ENCODE results near the gene DDX56. TPM values are rescaled to one million over a fixed set of nuclear protein-coding genes. Genes with fewer than 3 reads are reported as not detected.

Gene DDX56
- total and polyA plus RNA-seq, 2 of the 4 experiments (the other 2 are of a cell fraction): 59.4 to 67.7 TPM

GRCh38 chr7:44517175-44517574 is 56.5 kb downstream of the DDX56 start:
- TF ChIP-seq BHLHE40 (IDR thresholded peaks at IDR 0.05; ENCODE audit: low read depth, low read length) (no peak), USF2 (IDR thresholded peaks at IDR 0.05; ENCODE audit: low read depth, low read length) (no peak), FOS (IDR thresholded peaks at IDR 0.05; ENCODE audit: low read depth, low read length) (no peak), MAZ (IDR thresholded peaks at IDR 0.05; ENCODE audit: borderline replicate concordance, low read depth, low read length) (no peak)
- no peak overlapping the region for H2BK5ac ChIP-seq (ENCODE audit: low read depth, low read length, poor library complexity, severe bottlenecking)
- no peak for ATAC-seq (ENCODE audit: low read depth)
- H3K27ac ChIP-seq (ENCODE audit: insufficient read depth, low read length): no peak overlapping the region
- DNase-seq: no peak
- H4K91ac ChIP-seq (ENCODE audit: insufficient read depth, low read depth, low read length): no peak overlapping the region
- dilution Hi-C loops (cut with HindIII; ENCODE audit: low sequenced_read_pairs, unreplicated experiment): no loop called here
- H3K36me3 ChIP-seq (ENCODE audit: control insufficient read depth, insufficient read depth, low read length): no peaks in the 10 kb centered on the region
- H4K8ac ChIP-seq (ENCODE audit: low read depth in 2 of 2, low read length in 2 of 2): no peak overlapping the region
- H3K9me3 ChIP-seq (ENCODE audit: control insufficient read depth, insufficient read depth, low read length): no peaks in the 10 kb centered on the region
- no peak overlapping the region for H3K14ac ChIP-seq (replicated peaks; ENCODE audit: low read depth, low read length)
- no peak overlapping the region for H3K9ac ChIP-seq (ENCODE audit: low read depth, low read length)
- H2AK5ac ChIP-seq (ENCODE audit: low read depth, low read length): no peak overlapping the region
- WGBS, 2 experiments (ENCODE audit: extremely low coverage in 2 of 2, insufficient read length in 1 of 2): 71% methylated on average over 2 of the region's 8 CpGs; no CpG with 5 or more reads in 1 of the 2 experiments
- H2AFZ ChIP-seq (replicated peaks; ENCODE audit: low read length, poor library complexity): no peak overlapping the region
- H4K5ac ChIP-seq (ENCODE audit: low read depth, low read length): no peak overlapping the region
- no peak overlapping the region for H3K4me3 ChIP-seq (ENCODE audit: insufficient read depth, low read depth, low read length)
- no peak overlapping the region for H2BK20ac ChIP-seq (ENCODE audit: low read depth, low read length)
- no peaks in the 10 kb centered on the region for H3K4me1 ChIP-seq (ENCODE audit: control insufficient read depth, insufficient read depth, low read length)
- ChIA-PET CTCF (interaction anchor here (0.6 to 0.9 kb wide), 2 partner anchors 17 to 18 kb away, joined by 3 to 4 read pairs; no protein-coding TSS in a partner anchor), POLR2A (ENCODE audit: unreplicated experiment) (no interaction called here)
- no peak overlapping the region for H3K4me2 ChIP-seq (ENCODE audit: low read depth, low read length)
- BruUV-seq (replicated peaks): no TSS peak
- no peak overlapping the region for H3K4ac ChIP-seq (ENCODE audit: low read depth, low read length)
- H3K18ac ChIP-seq (ENCODE audit: low read depth, low read length): no peak overlapping the region
- peaks cover 26% of the 10 kb centered on the region for H3K27me3 ChIP-seq (ENCODE audit: control insufficient read depth, insufficient read depth, low read length)
- H3K79me1 ChIP-seq (ENCODE audit: low read depth in 1 of 2, low read length in 2 of 2): no peaks in the 10 kb centered on the region
- intact Hi-C loops (cut with micrococcal nuclease): no loop called here
- H3K9me1 ChIP-seq (ENCODE audit: insufficient read depth, low read length): no peaks in the 10 kb centered on the region; the same call in 1 of the 2 replicates
- H3K56ac ChIP-seq (ENCODE audit: extremely low read depth, insufficient read depth, low read length): no peak overlapping the region
- H2AK9ac ChIP-seq (replicated peaks; ENCODE audit: low read depth, low read length, poor library complexity): no peak overlapping the region
- no peak overlapping the region for H3K23ac ChIP-seq (ENCODE audit: low read depth, low read length)
- no peak overlapping the region for H2BK120ac ChIP-seq (ENCODE audit: low read depth, low read length)
- in situ Hi-C loops (cut with MboI; ENCODE audit: low sequenced_read_pairs): no loop called here
- H4K20me1 ChIP-seq (ENCODE audit: insufficient read depth, low read length): no peaks in the 10 kb centered on the region
- no peak overlapping the region for H2BK15ac ChIP-seq (ENCODE audit: low read depth, low read length)

Other genes starting within 250 kb of the DDX56 start
- 0.18 and 0.28 TPM in 2 replicates for gene CAMK2B, start 248.3 kb downstream of the DDX56 start, total RNA-seq (2012; rRNA removed)
- 0.14 and 0.36 TPM in 2 replicates for gene CAMK2B, start 248.3 kb downstream of the DDX56 start, polyA plus RNA-seq (2012; rRNA removed)
- 58.3 and 76.0 TPM in 2 replicates for gene NUDCD3, start 83.2 kb downstream of the DDX56 start, total RNA-seq (2012; rRNA removed)
- 37.0 and 49.5 TPM in 2 replicates for gene NUDCD3, start 83.2 kb downstream of the DDX56 start, polyA plus RNA-seq (2012; rRNA removed)
- not detected in 2 replicates for gene NPC1L1, start 32.6 kb downstream of the DDX56 start, total RNA-seq (2012; rRNA removed)
- 0.03 and 0.07 TPM in 2 replicates for gene NPC1L1, start 32.6 kb downstream of the DDX56 start, polyA plus RNA-seq (2012; rRNA removed)
- 68.0 and 92.7 TPM in 2 replicates for gene TMED4, start 8.3 kb upstream of the DDX56 start, total RNA-seq (2012; rRNA removed)
- 57.3 and 58.6 TPM in 2 replicates for gene TMED4, start 8.3 kb upstream of the DDX56 start, polyA plus RNA-seq (2012; rRNA removed)
- gene OGDH, start 32.7 kb upstream of the DDX56 start, total RNA-seq (2012; rRNA removed): 52.8 and 56.5 TPM in 2 replicates
- 47.4 and 47.5 TPM in 2 replicates for gene OGDH, start 32.7 kb upstream of the DDX56 start, polyA plus RNA-seq (2012; rRNA removed)
- 2.8 and 3.0 TPM in 2 replicates for gene ZMIZ2, start 174.9 kb upstream of the DDX56 start, total RNA-seq (2012; rRNA removed)
- 22.9 and 24.0 TPM in 2 replicates for gene ZMIZ2, start 174.9 kb upstream of the DDX56 start, polyA plus RNA-seq (2012; rRNA removed)
- 3,396 and 3,430 TPM in 2 replicates for gene PPIA, start 222.8 kb upstream of the DDX56 start, total RNA-seq (2012; rRNA removed)
- 4,788 and 4,883 TPM in 2 replicates for gene PPIA, start 222.8 kb upstream of the DDX56 start, polyA plus RNA-seq (2012; rRNA removed)